OCI-LY7 (cell line): ENCODE results near the gene LRIG1. TPM values are rescaled to one million over a fixed set of nuclear protein-coding genes. Genes with fewer than 3 reads are reported as not detected.

Experiments
- BruUV-seq: library from RNA; stranded (reverse); fragments of 400-500 nt; replicated peaks from 2 replicates; lab custom pipeline; 2021; lab: Mats Ljungman, UMichigan
- CTCF ChIA-PET: fragments of 300-600 bp; sonication (Branson Sonifier 250); formaldehyde crosslinking; loops from one replicate; lab custom pipeline; 2022; ENCODE audit warnings: antibody characterized with exemption; ENCODE audit not compliant: unreplicated experiment; lab: Charles Lee
- POLR2A ChIA-PET: fragments of 300-600 bp; sonication (Branson Sonifier 250); formaldehyde crosslinking; loops from one replicate; lab custom pipeline; 2022; ENCODE audit warnings: antibody characterized with exemption; lab: Charles Lee
- DNase-seq: peaks from one replicate; pipeline ENCODE4 v3.0.0-alpha.2; 2015; ENCODE audit warnings: low spot score
- H2AFZ ChIP-seq: fragments of 200-600 bp; sonication (generic), shearing (Covaris generic); 2 replicates; pipeline ENCODE4 v1.6.1; 2014; ENCODE audit warnings: mild to moderate bottlenecking, antibody characterized with exemption, low read length, moderate library complexity
- H3K27ac ChIP-seq: fragments of 200-600 bp; sonication (generic); 2 replicates; pipeline ENCODE4 v1.5.1; 2014; ENCODE audit warnings: mixed run types, low read depth, mild to moderate bottlenecking, moderate library complexity, low read length, inconsistent platforms; ENCODE audit not compliant: poor library complexity, severe bottlenecking
- H3K36me3 ChIP-seq: fragments of 200-600 bp; sonication (generic); 2 replicates; pipeline ENCODE4 v1.6.1; 2014; ENCODE audit warnings: mild to moderate bottlenecking, antibody characterized with exemption, low read length, moderate library complexity, mixed read lengths; ENCODE audit not compliant: insufficient read depth
- H3K4me1 ChIP-seq: fragments of 200-600 bp; sonication (generic); 2 replicates; pipeline ENCODE4 v1.5.1; 2014; ENCODE audit warnings: mild to moderate bottlenecking, low read length; ENCODE audit not compliant: insufficient read depth, poor library complexity, severe bottlenecking
- H3K4me2 ChIP-seq: fragments of 200-600 bp; sonication (generic); 2 replicates; pipeline ENCODE4 v1.6.1; 2014; ENCODE audit warnings: mild to moderate bottlenecking, low read length
- H3K4me3 ChIP-seq: fragments of 200-600 bp; sonication (generic); 2 replicates; pipeline ENCODE4 v1.5.1; 2014; ENCODE audit warnings: mild to moderate bottlenecking, low read depth, low read length; ENCODE audit not compliant: poor library complexity, severe bottlenecking
- H3K79me2 ChIP-seq: fragments of 200-600 bp; sonication (generic); 2 replicates; pipeline ENCODE4 v1.6.1; 2016; ENCODE audit warnings: low read depth, mild to moderate bottlenecking, low read length, moderate library complexity, mixed read lengths; ENCODE audit not compliant: insufficient read depth
- H3K9me2 ChIP-seq: fragments of 200-600 bp; sonication (generic); 2 replicates; pipeline ENCODE4 v1.6.1; 2016; ENCODE audit warnings: mild to moderate bottlenecking, low read length, mixed read lengths; ENCODE audit not compliant: insufficient read depth
- H3K9me3 ChIP-seq: fragments of 200-600 bp; sonication (generic); 2 replicates; pipeline ENCODE4 v1.6.1; 2014; ENCODE audit warnings: mild to moderate bottlenecking, mixed run types, low read length, mixed read lengths
- H4K20me1 ChIP-seq: fragments of 200-600 bp; sonication (generic); 2 replicates; pipeline ENCODE4 v1.6.1; 2014; ENCODE audit warnings: mild to moderate bottlenecking, antibody characterized with exemption, low read length, moderate library complexity, mixed read lengths; ENCODE audit not compliant: insufficient read depth
- CTCF ChIP-seq: fragments of 200-600 bp; sonication (generic); conservative IDR thresholded peaks from 2 replicates; pipeline ENCODE4 v1.5.1; 2014; ENCODE audit warnings: mild to moderate bottlenecking, antibody characterized with exemption, low read length, moderate library complexity, mixed read lengths
- EZH2phosphoT487 ChIP-seq: fragments of 200-600 bp; sonication (generic); IDR thresholded peaks from 2 replicates; pipeline ENCODE4 v1.6.1; 2018; ENCODE audit warnings: low read depth, borderline replicate concordance, mild to moderate bottlenecking, mixed run types, antibody characterized with exemption, low read length, moderate library complexity, mixed read lengths
- intact Hi-C: fragments of 100-400 bp; cut with micrococcal nuclease; formaldehyde crosslinking; loops from one replicate; pipeline ENCODE4 v1.10.0; 2022; ENCODE audit not compliant: unreplicated experiment
- total RNA-seq, 2 experiments: library from RNA; depleted of rRNA in 1 of 2; stranded (reverse); fragments of >200 nt in 1 of 2; shearing (Covaris generic) in 1 of 2; gene quantifications; 2 replicates each; pipeline ENCODE4 v1.2.3, GENCODE V29; 2014 to 2022

The LRIG1 gene
- total RNA-seq, 2 experiments from 2014 or later = 84.2 to 115 TPM

- intact Hi-C loops = no loop called here
- Histone ChIP-seq H3K79me2 (no peaks in the 10 kb centered on the region), H3K27ac (no peak overlapping the region), H3K36me3 (peaks cover 100% of the 10 kb centered on the region), H3K4me1 (no peaks in the 10 kb centered on the region), H4K20me1 (no peaks in the 10 kb centered on the region), H3K9me2 (no peaks in the 10 kb centered on the region), H2AFZ (no peak overlapping the region), H3K4me2 (no peak overlapping the region), H3K9me3 (no peaks in the 10 kb centered on the region), H3K4me3 (no peak overlapping the region)
- TF ChIP-seq EZH2phosphoT487 = no peak
- no TSS peak for BruUV-seq
- CTCF ChIA-PET = no interaction called here
- POLR2A ChIA-PET = no interaction called here
- DNase-seq = no peak
Measured at GRCh38 chr3:66400411-66401156, 100.2 kb downstream of the LRIG1 start.

- H3K4me1 ChIP-seq = no peaks in the 10 kb centered on the region
- no peaks in the 10 kb centered on the region for H3K9me3 ChIP-seq
- no peak overlapping the region for H3K27ac ChIP-seq
- no peaks in the 10 kb centered on the region for H3K79me2 ChIP-seq
- TF ChIP-seq CTCF = no peak
- no peak for TF ChIP-seq EZH2phosphoT487
- H3K4me2 ChIP-seq = no peak overlapping the region
- no peak overlapping the region for H3K4me3 ChIP-seq
- BruUV-seq = no TSS peak
- H2AFZ ChIP-seq = no peak overlapping the region
- ChIA-PET POLR2A (no interaction called here), CTCF (no interaction called here)
- DNase-seq = no peak
- no peaks in the 10 kb centered on the region for H3K9me2 ChIP-seq
- H4K20me1 ChIP-seq = no peaks in the 10 kb centered on the region
- intact Hi-C loops = no loop called here
- peaks cover 100% of the 10 kb centered on the region for H3K36me3 ChIP-seq
Measured at GRCh38 chr3:66399529-66400232, 101.1 kb downstream of the LRIG1 start.

GRCh38 chr3:66398228-66399025 lies 102.4 kb downstream of the LRIG1 start:
- TF ChIP-seq CTCF = no peak
- TF ChIP-seq EZH2phosphoT487 = no peak
- no peak for DNase-seq
- Histone ChIP-seq H3K27ac (no peak overlapping the region), H3K9me2 (no peaks in the 10 kb centered on the region), H3K9me3 (no peaks in the 10 kb centered on the region), H4K20me1 (no peaks in the 10 kb centered on the region), H3K36me3 (peaks cover 100% of the 10 kb centered on the region), H3K4me1 (peaks cover 5% of the 10 kb centered on the region), H3K4me3 (no peak overlapping the region), H3K79me2 (no peaks in the 10 kb centered on the region), H2AFZ (no peak overlapping the region), H3K4me2 (no peak overlapping the region)
- POLR2A ChIA-PET = no interaction called here
- intact Hi-C loops = no loop called here
- CTCF ChIA-PET = no interaction called here
- no TSS peak for BruUV-seq
